WTC11 (cell line): ENCODE data around the gene BMPER.

Experiments used
- CTCF ChIP-seq: fragments of 200-600 bp; IDR thresholded peaks from 2 replicates; pipeline ENCODE4 v1.8.0; 2022; ENCODE audit warnings: antibody characterized with exemption
- IRF2 ChIP-seq: sonication (generic); formaldehyde crosslinking; IDR thresholded peaks from 2 replicates; pipeline ENCODE4 v1.8.0; 2022; ENCODE audit warnings: low read depth, missing genetic modification reagents, borderline replicate concordance
- MAX ChIP-seq: sonication (generic); formaldehyde crosslinking; IDR thresholded peaks from 2 replicates; pipeline ENCODE4 v1.8.0; 2022; ENCODE audit warnings: mild to moderate bottlenecking, missing genetic modification reagents

DNA sequence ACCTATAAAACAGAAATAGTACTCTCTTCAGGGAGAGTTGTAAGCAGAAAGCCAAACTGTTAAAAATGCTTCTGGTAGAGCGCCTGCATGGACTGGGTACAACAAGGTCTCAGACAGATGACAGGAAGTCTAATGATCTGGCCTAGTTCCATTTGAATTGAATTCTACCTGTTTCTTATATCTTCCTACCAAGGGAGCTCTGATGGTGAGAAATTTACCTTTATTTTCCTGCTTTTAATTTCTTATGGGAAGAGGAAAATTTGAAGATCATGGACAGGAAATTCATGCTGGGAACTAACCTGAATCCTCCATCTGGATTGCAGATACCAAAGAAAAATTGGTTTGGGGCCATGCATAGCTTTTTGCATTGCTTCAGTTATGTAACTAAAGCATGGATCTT lies 63.3 kb downstream of the BMPER start:
- no peak for TF ChIP-seq MAX (CRISPR knock-in tag)
- no peak for TF ChIP-seq CTCF
- TF ChIP-seq IRF2 = no peak
